ENCODE measurements around the gene TLL2. TPM values are rescaled to one million over a fixed set of nuclear protein-coding genes. Genes with fewer than 3 reads are reported as not detected.

TLL2 gene
- total RNA-seq, 1 donor from 2014 or later, result 0.78 TPM

DNA sequence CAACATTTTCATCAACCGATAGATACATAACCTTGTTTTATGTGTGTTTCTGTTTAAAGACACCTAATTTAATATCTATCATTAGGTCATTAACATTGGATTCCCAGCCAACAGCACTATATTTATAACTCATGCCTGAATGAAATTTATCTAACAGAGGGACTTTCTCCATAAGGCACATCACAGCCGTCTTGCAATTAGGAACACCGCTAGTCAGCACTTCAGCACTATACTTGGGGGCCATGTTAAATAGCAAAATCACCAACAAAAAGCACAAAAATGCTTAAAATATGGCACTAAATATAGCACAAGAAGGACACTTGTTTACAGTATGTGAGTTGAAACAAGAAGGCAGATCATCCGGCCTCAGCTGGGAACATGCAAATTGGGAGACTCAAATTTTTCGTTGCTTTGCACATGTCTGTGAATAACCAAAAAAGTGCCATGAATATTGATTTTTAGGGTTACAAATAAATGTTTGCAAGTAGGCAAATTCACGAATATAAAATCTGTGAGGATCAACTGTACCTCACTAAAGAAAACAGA is 51.0 kb downstream of the TLL2 start:
- no peak for DNase-seq

DNA sequence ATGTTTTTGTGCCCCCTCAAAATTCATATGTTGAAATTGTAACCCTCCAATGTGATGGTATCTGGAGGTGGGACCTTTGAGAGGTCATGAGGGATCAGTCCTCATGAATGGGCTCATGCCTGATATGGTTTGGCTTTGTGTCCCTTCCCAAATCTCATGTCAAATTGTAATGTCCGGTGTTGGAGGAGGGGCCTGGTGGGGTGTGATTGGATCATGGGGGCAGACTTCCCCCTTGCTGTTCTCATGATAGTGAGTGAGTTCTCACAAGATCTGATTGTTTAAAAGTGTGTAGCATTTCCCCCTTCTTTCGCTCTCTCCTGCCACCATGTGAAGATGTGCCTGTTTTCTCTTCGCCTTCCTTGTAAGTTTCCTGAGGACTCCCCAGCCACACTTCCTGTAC is 53.4 kb downstream of the TLL2 start:
- no peak for DNase-seq

- no peak for DNase-seq
These were observed 56.4 kb downstream of the TLL2 start for GRCh38 chr10:96457341-96457740.

DNA sequence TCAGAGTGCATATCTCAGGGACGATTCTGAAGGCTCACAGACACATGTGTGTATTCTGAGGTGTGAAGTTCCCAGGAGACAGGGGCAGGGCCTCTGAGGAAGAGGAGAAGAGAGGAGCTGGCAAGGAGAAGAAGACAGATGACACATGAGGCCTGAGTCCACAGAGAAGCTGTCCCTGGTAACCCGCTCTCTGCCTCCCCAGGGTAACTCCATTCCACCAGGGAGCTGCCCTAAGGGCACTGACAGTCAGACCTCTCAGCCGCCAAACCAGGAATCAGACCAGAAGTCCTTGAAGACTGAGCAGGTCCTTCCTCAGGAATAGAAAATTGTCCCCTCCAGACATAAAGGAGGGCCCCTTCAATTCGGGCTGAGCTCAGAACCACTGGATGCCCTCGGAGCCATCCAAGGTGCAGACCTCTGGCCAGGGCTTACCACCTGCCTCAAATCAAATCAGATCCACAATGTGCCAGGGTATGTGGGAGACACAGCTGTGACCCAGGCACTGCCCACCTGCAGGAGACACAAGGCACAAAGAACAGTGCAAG is 57.4 kb downstream of the TLL2 start:
- no peak for DNase-seq

DNA sequence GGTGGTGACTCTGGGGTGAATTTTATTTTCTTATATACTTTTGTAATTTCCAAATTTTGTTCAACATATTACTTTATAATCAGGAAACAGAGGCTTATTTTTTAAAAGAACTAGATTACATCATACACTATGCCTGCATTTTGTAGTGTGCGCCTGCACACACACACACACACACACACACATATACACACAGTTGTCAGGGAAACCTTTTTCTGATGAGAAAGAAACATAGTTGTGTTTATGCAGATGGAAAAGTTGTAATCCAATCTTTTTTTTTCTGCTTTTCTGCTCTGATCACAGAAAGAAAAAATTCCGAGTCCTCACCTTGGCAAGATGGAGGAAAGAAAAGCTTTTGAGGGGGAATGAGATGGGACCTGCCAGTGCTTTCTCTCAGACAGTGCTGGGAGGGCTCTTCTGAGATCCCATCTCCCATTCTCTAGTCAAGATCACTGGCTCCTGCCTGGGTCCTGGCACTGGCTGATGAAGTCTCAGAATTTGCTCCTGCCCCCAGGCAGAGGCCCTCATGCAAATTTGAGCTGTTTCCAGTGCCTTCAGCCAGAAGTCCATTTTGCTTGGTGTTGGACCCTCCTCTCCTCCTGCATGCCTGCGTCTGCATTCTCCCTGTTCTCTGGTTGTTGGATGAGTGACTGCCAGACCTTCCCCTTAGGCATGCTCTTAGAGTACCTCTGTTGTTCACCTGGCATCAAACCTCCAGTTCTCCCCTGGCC is 59.7 kb downstream of the TLL2 start:
- DNase-seq, result no peak

DNA sequence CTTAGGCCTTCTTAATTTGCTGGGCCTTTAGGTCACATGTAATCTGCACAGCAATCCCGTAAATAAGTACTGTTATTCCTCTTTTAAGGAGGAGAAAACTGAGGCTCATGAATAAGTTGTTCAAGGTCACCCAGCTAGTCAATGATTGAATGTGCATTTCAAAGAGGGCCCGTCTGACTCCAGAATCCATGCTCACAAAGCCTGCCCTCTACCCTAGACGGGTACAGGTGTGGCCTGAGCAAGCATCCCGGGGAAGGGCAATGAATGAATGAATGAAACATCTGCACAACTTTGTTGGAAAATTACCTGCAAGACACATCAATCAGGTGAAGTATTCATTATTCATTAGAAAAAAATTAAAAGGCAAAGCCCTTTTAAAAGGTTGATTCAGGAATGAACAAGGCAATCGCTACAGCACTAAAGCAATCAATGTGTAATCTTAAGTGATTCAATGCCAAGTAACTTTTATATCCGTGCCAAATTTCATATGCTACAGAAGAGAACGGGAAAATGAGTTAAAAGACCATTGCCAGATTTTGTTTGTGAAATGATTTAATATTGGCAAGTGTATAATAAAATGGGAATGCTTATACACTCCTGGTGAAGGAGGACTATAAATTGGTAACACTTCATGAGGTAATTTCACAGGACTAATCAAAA is 61.1 kb downstream of the TLL2 start:
- no peak for DNase-seq

DNA sequence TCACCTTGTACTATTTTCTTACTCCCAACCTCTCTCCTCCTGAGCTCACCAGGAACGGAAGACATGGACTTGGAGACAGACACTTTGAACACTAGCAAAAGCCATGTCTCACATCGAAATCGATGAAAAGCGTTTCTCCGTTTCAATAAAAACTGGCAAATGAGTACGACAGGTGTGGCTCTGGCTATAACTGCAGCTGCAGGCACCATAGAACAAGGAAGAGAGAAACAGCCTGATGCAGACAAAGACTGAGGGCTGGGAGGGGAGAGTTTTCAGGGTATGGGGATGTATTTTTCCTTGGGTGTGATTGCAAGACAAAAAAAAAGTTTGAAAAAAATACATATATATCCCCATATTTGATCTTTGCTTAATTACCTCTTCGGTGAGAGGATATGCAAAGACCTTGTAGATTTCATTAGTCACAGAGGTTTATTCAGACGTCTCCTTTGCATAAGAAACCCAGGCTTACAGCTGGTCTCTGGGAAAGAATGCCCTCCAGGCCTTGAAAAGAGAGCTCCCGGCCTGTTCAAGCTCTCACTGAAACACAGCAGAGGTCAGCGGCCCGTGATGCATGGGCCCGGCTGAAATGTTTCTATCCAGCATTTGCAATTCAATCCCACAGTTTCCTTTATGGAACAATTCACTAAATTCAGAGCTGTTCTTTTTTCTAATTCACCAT is 63.1 kb downstream of the TLL2 start:
- no peak for DNase-seq

DNA sequence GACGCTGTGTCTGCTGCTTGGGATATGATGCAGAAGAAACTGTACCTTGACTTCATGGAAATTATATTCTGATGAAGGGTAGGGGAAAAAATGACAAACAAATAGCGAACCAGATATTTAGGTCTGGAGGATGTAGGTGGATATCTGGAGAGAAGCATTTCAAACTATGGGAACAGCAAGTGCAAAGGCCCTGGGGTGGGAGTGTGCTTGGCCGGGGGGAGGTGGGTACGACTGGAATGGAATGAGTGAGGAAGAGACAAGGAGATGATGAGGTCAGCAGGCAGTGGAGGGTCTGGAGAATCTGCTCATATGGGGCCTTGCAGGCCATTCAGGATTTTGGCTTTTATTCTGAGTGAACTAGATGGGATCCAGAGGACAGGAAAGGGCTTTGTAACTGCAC is 65.2 kb downstream of the TLL2 start:
- DNase-seq, result no peak

DNA sequence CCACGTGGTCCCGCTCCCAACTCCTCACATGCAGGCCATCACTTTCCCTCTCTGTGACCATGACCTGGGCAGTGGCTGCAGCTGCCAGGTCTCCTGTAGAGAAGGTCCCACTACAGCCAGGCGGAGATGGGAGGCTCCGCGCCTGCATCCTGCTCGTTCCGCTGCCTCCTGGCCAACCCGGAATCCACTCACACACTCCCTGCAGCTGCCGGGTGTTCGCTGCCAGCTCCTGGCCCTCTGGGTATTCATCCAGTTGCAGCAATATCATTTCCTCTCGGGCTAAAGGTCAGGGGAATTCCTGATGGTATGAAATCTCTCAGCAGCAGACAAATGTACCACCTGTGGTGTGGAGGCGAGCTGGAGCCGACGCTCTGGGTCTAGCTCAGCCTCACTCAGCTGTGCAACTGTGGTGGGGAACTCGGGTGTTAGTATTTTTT is 65.7 kb downstream of the TLL2 start:
- no peak for DNase-seq

- DNase-seq, result no peak
These were observed 66.6 kb downstream of the TLL2 start for GRCh38 chr10:96446966-96447596.

- no peak for DNase-seq
These were observed 71.6 kb downstream of the TLL2 start for GRCh38 chr10:96441987-96442643.

DNA sequence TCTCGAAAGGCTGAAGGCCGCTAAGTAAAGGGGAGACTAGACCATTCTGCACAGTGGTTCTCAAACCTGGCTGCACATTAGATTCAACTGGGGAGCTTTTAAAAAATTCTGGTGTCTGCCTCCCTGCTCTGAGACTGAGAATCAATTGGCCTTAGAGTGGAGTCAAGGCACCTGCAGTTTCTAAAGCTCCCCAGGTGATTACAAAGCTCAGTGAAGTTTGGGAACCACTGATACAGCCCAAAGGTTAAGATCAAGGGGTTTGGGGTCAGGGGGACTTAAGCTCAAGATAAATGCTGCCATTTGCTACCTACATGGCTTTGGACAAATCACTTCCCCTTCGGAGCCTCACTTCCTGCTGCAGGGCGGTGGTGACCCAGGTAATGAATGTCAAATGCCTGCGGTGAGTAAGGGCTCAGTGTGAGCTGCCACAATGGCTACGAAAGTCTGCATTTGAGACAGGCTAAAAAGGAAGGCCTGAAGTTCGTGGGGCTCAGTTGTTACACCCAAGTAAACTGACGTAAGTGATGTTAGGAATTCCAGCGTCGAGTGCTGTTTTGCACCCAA is 72.3 kb downstream of the TLL2 start:
- no peak for DNase-seq

DNA sequence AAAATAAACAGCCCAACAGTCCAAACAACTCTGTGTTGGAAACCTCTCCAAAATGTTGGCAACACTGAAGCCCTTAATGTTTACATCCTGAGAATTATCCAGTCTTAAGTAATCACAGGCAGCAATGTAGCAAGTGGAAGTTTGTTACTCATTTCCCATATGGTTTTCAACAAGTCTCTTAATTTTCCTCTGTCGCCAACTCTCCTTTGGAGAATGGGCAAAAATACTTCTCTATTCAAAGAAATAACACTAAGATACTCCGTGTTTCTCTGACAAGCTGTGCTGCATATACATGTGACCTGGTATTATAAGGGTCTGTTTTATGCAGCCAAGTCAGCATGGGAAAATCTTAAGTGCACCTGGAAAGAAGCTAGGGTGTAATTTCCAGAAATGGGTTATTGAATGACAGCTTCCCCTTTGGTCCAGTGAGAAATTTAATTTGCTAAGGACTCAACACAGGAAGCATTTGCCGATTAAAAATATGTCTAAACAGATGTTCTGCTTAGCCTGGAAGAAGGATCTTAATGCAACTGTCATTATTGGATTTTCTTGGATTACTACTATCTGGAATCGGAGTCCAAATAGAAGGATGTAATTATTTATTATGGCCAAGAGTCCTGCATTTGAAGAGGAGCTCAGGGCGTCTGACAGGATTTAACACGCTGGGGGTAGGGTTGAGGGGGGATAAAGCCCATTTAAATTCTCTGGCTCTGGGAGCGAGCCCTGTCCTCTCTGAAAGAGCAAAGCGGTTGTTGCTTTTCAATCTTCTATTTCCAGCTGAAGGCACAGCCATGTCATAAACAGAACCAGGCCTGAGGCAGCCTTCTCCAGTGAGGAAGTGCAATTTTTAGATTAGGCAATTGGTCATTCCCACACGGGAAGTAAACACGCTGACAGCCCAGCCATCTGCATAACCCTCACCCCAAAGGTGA is 73.1 kb downstream of the TLL2 start:
- DNase-seq, result no peak

GRCh38 chr10:96439725-96440124 is 74.0 kb downstream of the TLL2 start:
- no peak for DNase-seq

- no peak for DNase-seq
These were observed 77.7 kb downstream of the TLL2 start for GRCh38 chr10:96436035-96436434.

GRCh38 chr10:96431211-96431970 is 82.3 kb downstream of the TLL2 start:
- no peak for DNase-seq

DNA sequence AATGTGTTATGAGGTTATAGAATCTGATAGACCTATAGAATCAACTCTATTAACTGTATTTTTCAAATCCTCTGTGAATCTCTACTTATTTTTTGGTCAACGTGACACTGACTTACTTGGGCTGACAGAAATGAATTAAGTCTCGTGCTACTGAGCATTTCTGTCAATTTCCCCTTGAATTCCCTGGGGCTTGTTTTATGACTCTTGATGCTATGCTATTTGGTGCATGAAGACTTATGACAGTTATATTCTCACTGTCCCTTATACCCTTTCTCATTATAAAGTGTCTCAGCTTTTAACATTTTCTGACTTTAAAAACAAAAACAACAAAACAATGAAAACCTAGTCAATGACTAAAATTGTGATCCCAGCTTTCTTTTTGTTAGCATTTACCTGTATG is 86.4 kb downstream of the TLL2 start:
- DNase-seq, result no peak

DNA sequence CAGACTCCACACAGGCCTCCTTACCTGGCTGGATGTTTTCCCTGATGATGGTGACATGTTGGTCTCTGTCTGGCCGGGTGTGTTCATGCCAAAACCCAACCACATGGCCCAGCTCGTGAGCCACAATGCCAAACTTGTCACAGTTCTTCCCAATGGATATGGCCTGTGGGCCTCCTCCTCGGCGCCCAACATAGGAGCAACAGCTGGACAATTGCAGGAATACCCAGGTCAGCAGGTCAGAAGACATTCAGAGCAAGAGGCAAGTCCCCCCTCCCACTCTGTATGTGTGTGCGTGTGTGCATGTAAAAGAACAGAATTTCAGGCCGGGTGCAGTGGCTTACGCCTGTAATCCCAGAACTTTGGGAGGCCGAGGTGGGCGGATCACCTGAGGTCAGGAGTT is 91.2 kb downstream of the TLL2 start:
- DNase-seq, result no peak

DNA sequence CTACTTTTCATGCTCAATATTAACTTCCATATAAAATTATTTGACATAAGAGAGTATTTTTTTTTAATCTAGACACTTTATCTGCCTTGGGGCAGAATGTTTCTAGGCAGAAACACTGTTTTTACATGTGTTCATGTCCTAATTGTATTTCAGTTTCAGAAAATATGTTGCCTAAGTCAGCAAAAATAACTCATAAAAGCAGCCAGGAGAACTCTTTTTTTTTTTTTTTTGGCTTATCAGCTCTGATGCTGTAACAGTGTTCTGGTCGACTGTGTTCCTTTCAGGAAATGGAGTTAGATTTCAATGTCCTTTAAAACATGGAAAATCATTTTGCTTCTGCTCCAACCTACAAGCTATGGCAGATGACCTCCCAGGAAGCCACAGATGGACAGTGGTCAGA is 91.7 kb downstream of the TLL2 start:
- no peak for DNase-seq
